ENCODE measurements around the gene DGCR2.
"Not testable (repeated sequence)": the region's sequence is repeated elsewhere in the genome, so short reads cannot be mapped to it uniquely, and the experiment has no call there.

DGCR2 gene

DNA sequence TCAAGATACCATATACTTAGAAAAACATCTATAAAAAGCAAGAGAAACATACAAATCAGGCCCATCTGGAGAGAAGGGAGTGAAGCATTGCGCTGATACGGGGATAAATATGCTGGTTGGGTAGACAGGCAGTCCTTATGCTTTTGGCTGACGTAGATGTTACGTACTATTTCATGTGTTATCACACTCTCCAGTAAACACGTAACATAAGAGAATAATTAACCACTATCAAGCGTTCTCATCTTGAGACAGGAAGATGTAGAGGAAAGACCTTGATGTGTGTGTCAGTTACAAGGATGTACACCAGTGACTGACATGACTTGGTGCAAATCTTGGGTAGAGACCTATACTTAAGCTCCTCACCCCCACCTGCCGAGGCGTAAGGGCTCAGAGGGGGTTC is 99.5 kb downstream of the DGCR2 start:
- no peak for DNase-seq

DNA sequence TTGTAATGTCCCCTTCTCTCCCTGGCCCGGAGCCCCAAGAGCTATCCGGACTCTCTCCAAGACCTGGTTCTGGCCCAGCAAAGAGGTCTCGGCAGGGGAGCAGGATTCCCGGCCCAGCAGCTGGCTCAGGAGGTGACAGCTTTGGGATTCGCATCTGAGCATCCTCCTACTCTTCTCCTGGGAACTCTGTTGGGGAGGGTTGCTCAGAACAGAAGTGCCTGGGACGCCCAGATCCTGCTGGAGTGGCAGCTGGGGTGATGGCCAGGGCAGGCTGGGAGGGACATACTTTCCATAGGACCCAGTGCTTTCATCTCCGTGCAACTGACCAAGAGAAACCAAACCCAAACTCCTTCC is 102.6 kb downstream of the DGCR2 start:
- DNase-seq, result no peak

DNA sequence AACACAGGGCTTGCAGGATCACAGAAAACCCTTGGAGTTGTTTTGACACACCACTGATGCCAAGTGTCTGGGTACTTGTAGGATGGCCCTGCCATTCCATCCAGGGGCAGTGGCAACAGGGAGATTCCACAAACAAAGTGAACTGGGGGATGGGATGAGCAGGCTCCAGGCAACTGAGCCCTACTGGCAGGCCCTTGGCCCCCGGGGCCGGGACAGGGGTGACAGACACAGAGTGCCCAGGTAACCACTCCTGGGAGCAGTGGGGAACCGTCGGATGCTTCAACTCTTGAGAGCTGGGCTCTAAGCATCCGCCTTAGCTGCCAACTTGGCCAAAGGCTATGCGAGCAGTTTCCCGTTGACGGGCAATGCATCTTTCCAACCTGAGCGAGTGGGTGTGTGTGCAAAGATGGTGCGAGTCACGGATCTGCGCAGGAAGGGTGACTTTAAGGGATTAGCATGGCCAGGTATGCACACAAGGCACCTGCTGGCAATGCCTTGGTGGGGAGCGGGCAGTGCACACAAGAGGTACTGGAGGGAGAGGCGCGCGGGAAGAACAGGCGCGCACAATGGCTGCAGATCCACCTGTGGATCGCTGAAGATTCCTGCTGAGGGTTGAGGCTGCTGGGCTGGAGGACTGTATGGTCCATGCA is 103.1 kb downstream of the DGCR2 start:
- DNase-seq, result no peak

DNA sequence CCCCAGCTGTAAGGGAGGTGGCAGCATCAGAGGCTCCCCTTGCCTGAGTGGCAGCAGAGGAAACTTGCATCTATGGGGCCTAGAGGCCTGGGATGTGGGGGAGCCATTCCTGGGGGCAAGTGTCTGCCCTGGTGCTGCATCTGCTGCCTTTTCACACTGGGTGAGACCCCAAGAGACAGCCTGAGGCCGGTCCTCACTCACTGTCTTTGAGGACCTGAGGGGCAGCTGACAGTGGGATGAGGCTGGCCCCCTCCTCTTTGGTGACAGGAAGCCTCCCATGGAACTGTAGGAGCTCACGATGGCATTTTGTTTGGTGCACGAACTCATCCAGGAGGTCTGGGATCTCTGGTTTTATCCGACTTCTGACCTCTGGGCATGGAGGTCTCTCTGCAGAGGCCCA is 104.0 kb downstream of the DGCR2 start:
- DNase-seq, result no peak

DNA sequence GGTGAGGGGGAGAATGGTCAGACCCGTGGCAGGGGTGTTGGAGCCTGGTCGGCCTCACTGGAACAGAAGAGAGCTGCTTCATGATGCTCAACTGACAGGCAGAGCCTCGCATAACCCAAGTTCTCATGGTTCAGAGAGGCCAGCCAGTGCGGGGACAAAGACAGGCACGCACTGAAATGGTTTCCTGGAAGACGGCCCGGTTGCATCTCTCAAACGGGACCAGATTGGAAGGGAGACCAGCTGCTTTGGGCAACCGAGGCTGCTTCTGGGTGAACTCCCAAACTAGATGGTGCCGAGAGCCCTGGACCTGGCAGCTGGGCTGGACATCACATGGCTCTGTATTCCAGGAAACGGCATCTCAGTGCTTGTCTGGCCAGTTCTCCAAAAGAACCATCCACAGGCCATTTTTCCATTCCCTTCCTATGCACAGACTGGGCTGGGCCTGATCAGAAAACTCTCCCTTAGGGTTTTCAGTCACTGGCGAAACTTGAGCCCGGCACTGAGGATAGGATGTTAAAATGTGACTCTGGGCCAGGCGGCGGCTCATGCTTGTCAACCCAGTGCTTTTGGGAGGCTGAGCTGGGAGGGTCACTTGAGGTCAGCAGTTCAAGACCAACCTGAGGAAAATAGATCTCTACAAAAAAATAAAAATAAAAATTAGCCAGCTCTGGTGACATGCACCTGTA is 106.0 kb downstream of the DGCR2 start:
- no peak for DNase-seq

DNA sequence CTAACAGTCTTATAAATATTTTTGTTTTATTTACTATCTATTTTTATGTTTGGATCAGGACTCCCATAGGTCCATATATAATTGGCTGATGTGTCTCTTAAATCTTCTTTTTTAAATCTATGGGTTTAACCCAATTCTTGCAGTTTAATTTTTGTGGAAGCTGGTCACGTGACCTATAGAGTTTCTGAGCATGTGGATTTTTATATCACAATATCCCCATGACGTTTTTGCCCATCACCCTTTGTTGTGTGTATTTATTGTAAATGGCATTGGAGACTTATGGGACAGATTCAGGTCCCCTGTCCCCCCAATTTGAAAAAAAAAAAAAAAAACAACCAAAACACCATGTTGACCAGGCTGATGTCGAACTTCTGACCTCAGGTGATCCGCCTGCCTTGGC is 107.3 kb downstream of the DGCR2 start:
- DNase-seq, result no peak

DNA sequence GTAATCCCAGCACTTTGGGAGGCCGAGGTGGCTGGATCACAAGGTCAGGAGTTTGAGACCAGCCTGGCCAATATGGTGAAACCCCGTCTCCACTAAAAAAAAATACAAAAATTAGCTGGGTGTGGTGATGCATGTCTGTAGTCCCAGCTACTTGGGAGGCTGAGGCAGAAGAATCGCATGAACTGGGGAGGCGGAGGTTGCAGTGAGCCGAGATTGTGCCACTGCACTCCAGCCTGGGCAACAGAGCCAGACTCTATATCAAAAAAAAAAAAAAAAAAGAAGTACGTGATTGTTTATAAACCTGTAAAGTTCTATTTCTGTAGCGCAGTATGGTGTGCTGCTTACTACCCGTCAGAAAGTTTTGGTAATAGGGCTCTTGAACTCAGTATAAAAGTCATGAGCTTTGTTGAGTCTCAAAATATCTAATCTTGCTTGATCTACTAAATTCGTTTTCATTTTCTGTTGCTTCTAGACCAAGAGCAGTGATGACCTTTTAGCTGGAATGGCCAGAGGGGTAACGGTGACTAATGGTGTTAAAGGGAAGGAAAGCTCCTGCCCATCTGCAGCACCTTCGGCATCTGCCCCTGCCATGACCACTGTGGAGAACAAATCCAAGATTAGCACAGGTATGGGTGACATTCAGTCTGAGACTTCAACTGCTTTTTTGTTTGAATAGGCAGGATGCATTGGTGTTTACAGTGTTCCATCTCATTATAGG is 108.2 kb downstream of the DGCR2 start:
- DNase-seq, result not testable (repeated sequence)

DNA sequence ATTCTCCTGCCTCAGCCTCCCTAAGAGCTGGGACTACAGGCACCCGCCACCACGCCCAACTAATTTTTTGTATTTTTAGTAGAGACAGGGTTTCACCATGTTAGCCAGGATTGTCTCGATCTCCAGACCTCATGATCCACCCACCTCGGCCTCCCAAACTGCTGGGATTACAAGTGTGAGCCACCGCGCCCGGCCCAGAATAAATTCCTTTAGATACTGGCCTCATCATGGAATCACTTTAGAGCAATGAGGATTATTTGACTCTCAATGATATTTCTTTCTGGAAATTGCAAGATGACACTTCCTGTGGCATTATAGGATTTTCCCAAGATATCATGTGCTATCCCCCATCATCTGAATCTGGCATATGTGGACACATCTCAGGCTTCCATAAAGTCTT is 108.8 kb downstream of the DGCR2 start:
- DNase-seq, result not testable (repeated sequence)

DNA sequence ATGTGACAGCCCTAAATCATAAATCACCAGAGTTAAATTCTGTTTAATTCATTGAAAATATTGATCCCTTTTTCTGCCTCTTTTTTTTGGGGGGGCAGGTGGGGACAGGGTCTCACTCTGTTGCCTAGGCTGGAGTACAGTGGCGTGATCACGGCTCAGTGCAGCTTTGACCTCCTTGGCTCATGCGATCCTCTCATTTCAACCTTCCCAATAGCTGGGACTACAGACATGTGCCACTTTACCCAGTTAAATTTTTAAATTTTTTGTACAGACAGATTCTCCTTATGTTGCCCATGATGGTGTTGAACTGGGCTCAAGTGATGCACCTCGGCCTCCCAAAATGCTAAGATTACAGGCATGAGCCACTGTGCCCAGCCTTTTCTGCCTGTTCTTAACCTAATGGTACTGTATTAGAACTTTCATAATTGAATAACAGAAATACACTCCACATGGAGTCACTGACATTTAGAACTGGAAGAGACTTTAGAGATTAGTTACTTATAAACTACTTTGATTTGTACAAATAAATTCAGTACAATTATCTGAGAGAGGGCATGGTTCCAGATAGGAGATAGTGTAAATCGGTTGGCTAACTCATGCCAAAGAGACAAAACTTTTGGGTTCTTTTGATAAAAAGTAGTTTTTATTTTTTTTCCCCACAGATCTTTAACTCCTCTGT is 109.8 kb downstream of the DGCR2 start:
- no peak for DNase-seq

DNA sequence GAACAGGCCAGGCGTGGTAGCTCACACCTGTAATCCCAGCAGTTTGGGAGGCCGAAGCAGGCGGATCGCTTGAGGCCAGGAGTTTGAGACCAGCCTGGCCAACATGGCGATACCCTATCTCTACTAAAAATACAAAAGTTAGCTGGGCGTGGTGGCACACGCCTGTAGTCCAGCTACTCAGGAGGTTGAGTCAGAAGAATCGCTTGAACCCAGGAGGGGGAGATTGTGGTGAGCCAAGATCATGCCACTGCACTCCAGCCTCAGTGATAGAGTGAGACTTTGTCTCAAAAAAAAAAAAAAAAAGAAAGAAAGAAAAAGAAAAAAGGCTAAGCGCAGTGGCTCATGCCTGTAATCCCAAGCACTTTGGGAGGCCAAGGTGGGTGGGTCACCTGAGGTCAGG is 110.6 kb downstream of the DGCR2 start:
- DNase-seq, result not testable (repeated sequence)

DNA sequence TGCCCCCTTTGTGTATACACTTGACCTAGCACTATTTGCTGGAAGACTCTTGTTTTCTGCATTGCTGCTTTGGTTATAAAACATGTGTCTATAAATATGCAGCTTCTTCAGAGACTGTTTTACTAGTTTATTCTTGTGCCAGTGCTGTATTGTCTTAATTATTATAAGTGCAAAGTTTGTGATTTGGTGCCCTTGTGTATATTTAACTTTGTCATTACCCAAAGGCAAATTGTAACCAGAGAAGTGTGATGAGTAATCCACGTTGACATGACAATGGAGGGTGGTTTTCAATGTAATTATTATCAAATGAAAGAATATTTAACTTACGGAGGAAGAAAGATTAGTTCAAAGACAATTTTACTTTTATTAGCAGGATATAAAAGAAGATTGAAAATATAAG is 111.1 kb downstream of the DGCR2 start:
- no peak for DNase-seq

DNA sequence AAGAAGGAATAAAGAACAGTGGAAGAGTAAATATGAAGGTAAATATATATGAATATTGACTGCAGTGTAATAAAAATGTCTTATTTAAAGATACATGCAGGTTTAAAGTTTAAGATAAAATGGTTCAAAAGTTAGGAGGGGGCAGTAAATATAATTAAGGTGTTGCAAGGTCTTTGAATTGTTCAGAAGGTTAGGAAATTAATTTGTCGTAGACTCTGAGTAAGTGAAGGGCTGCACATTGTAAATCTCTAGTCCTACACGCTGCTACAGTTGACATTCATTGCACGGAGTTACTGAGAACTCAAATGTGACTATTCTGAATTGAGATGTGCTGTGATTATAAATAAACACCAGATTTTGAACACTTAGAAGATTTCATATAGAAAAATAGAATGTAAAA is 116.3 kb downstream of the DGCR2 start:
- no peak for DNase-seq

DNA sequence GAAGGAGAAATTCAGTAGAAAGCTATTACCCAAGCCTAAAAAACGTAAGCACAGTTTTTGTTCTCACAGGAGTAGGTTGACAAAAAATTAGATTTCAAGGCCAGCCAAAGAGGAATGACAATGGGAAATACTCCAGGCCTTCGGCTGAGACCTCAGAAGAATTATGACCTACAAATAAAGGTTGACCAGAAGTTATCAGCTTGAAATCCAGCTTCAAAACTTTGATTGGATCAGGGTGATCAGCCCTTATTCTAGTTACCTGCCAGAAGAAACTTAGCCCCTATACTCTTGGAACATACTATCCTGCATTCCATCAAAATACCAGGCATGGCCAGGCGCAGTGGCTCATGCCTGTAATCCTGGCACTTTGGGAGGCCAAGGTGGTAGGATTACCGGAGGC is 117.7 kb downstream of the DGCR2 start:
- DNase-seq, result no peak

DNA sequence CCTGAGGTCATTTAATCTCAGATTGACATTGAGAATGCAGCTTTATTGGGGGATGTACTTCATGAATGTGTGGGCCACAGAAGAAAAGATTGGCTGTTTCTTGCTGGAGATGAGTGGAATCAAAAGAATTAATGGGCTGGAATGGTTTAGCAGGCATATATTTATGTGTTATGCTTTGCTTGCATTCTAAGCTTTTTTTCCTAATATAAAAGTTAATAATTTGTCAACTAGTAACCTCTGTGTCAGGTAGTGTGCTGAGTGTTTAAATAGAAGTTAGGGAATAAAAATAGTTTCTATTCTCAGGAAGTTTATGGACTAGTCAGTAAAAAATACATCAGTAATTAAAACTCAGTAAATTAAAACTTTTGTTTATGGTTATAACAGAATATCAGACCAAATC is 118.7 kb downstream of the DGCR2 start:
- DNase-seq, result no peak

DNA sequence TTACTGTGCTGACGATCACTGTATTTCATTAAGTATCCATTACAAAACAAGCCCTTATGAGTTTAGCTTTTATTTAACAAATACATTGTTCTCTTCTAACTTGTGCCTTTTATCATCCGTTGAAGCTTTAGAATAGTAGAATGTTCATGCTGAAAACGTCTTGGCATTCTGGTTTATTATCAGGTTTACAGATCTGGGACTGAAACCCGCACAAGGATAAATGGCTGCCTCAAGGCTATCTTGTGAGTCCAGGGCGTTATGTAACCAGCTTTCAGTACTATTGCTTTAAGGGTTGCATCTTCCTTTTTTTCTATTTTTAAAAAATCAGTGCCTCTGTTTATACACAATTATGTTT is 119.6 kb downstream of the DGCR2 start:
- no peak for DNase-seq

DNA sequence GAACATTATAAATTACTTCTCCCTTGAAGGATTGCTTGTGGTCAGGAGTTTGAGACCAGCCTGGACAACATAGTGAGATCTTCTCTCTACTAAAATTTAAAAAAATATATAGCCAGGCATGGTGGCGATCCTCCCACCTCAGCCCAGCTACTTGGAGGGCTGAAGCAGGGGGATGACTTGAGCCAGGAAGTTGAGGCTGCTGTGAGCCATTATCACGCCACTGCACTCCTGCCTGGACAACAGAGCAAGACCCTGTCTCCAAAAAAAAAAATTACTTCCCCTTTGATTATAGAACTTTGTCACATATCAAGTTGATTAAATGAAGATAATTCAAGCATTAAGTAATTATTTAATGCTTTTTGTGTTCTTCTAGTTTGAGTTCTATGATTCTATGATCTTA is 121.0 kb downstream of the DGCR2 start:
- DNase-seq, result no peak

DNA sequence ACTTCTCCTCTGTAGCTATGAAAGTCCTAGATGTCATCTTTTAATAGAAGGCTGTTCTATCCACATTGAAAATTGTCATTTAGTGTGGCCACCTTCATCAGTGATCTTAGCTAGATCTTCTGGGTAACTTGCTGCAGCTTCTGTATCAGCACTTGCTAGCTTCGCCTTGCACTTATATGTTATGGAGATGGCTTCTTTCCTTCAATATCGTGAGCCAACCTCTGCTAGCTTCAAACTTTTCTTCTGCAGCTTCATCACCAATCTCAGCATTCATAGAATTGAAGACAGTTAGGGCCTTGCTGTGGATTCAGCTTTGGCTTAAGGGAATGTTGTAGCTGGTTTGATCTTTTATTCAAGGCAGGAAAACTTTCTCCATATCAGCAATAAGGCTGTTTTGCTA is 122.1 kb downstream of the DGCR2 start:
- DNase-seq, result not testable (repeated sequence)

DNA sequence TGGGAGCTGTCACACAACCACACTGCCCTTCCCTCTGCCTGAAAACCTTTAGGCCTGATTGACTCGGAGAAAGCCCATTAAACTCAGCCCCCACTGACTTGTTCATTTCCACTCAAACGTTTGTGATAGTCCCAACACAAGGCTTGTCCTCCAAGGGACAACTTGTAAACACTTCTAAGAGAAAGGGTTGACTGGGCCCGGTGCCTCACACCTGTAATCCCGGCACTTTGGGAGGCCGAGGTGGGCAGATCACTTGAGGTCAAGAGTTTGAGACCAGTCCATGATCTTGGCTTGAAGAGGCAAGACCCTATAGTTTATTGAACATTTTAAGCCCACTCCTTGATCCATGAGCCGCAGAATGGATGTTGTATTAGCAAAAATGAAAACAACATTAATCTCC is 122.8 kb downstream of the DGCR2 start:
- DNase-seq, result no peak

DNA sequence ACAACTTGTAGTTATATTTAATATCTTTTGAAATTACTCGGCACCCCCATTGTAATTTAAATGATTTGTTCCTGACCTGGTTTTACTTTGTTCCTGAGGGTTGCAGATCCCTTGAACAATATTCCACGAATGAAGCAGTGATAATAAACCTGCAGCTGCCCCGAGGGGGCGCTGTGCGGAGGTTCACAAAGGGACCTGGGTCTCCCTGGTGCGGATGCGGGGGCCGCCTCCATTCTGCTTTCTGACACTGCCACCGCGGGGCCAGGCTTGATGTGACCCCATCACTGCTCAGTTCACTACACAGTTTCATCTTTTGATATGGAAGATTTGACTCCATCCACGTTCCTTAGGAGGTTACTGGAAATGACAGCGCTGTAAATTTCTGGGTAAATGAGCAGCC is 123.2 kb downstream of the DGCR2 start:
- no peak for DNase-seq

DNA sequence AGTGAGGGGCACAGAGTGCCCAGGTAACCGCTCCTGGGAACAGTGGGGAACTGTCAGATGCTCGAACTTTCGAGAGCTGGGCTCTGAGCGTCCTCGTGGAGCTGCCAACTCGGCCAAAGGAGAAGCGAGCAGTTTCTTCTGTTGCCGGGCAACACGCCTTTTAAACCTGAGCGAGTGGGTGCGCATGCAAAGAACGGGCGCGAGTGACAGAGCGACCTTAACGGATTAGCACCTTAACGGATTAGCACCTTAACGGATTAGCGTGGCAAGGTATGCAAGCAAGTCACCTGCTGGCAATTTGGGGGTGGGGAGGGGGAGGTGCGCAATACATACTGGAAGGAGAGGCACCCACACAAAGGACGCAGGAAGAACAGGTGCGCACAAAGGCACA is 124.3 kb downstream of the DGCR2 start:
- DNase-seq, result no peak

DNA sequence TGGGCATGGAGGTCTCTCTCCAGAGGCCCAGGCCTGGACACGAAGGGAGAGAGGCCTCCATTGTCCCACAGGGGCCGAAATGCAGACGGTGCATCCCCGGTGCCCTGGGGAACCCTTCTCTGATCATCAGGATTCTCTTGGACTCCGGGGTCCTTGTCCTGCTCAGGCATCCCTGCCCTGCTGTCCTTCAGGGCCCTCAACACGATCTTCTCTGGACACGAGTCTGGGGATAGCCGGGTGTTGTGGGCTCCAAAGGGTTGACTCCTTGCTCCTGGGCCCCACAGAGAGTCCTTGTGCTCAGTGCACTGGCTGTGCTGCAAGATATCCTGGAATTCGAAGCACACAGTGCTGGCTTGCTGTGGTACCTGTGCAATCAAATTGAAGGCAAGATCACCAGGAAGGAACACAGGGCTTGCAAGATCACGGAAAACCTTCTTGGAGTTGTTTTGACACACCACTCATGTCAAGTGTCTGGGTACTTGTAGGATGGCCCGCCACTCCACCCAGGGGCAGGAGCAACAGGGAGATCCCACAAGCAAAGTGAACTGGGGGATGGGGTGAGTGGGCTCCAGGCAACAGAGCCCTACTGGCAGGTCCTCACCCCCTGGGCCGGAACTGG is 124.8 kb downstream of the DGCR2 start:
- no peak for DNase-seq

DNA sequence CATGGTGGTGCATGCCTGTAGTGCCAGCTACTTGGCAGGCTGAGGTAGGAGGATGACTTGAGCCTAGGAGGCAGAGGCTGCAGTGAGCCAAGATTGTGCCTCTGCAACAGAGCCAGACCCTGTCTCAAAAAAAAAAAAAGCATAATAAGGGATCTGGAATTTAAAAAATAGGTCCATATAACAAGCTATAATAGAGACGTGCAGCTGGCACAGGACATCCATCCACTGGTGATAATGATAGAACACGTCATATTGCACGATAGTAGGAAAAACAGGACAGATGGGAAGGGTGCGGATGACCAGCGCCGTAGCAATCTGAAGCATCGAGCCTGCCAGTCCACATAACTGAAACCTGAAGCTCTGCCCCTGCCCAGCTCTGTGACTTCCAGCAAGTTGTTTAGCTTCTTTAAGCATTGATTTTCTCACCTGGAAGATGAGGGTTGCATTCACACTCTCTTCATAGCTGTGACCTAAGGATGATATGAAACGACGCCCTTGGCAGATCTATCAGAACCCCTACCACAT is 125.8 kb downstream of the DGCR2 start:
- DNase-seq, result no peak

DNA sequence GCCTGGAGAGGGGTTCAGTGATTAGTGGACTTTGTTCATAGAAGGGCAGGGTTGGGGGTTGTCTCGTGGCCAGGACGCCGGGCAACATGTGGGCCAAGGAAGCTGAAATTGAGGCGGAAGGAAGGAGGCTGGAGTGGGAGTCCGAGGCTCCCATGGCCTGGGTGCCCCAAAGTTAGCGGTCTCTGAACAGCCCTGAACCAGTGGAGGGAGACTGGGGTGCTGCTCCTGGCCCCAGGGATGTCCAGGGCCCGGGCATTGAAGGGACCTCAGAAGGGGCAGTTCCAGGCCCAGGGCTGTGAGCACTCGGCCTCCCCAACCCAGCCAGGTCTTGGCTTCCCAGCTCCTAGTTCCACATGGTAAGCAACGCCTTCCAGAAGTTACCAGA is 126.9 kb downstream of the DGCR2 start:
- no peak for DNase-seq
